NCI-H2227 treated with DMSO at 0.1 percent for 48 hours (cell line): ENCODE data around the gene HIPK1.

Source experiments
- DNase-seq: peaks from one replicate; lab custom pipeline; 2025; lab: John Stamatoyannopoulos, UW

Gene HIPK1

DNA sequence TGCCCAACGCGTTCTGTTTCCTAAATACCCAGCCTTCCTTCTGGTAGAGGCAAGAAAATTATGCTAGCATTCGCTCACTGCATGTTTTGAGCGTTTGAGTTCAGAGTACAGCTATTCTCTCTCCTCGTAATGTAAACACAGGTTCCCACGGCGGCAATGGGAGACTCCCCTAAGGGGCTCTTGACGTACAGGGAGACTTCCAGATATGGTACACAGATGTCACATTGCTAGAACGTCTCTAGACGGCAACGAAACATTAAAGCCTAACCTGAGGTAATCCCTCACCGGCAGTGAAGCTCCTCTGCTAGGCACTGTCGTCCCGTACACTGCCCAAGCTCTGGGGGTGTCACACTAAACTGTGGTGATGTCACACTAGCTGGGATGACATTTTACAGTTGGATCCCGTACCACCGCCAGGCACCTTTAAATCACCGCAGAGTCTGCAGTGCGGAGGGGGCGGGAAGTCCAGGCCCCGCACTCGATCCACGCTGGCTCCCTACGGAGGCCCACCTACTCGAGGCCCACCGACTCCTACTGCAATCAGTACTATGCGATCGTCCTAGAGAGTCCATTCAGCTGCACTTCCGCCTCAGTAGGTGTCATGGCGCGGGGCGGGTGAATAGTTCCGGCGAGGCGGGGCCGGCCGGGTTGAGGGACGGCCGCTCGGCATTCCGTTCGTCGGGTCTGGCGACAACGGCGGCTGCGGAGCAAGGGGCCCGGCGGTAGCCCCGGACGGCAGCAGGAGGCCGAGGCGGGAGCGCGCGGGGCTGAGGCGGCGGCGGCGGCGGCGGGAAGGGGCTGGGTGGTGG, at the start of gene HIPK1:
Gene HIPK1, plus strand, starts transcription at position 384 of the 809 bp plus-strand sequence.
- DNase-seq, result peak; percentile 93

DNA sequence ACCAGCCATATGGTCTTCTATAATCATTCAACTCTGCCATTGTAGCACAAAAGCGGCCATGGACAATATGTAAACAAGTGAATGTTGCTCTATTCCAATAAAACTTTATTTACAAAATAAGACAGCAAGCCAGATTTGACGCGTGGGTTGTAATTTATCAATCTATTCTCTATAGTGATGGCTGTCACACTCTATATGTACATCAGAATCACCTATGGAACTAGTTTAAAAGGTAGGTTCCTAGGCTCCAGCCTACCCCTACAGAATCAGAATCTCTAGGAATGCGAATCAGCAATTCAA, 49.4 kb upstream of the HIPK1 start:
- no peak for DNase-seq

DNA sequence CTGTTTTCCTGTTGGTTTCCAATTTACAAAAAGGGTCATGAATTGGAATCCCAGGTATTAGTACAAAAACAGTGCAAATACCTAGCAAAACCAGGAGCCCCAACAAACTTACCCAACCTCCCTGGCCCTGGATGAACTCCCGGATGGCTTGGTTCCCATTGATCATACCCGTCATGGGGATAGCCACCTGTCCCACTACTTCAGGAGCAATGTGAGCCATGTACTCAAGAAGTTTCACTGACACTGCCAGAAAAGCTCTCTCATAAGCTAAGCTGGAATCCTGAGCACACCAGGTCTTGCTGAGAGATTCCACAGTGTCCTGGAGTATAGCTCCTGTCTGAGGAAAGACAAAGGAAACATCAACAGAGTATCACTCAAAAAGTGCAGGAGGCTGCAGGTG, 47.5 kb upstream of the HIPK1 start:
- DNase-seq, result no peak

DNA sequence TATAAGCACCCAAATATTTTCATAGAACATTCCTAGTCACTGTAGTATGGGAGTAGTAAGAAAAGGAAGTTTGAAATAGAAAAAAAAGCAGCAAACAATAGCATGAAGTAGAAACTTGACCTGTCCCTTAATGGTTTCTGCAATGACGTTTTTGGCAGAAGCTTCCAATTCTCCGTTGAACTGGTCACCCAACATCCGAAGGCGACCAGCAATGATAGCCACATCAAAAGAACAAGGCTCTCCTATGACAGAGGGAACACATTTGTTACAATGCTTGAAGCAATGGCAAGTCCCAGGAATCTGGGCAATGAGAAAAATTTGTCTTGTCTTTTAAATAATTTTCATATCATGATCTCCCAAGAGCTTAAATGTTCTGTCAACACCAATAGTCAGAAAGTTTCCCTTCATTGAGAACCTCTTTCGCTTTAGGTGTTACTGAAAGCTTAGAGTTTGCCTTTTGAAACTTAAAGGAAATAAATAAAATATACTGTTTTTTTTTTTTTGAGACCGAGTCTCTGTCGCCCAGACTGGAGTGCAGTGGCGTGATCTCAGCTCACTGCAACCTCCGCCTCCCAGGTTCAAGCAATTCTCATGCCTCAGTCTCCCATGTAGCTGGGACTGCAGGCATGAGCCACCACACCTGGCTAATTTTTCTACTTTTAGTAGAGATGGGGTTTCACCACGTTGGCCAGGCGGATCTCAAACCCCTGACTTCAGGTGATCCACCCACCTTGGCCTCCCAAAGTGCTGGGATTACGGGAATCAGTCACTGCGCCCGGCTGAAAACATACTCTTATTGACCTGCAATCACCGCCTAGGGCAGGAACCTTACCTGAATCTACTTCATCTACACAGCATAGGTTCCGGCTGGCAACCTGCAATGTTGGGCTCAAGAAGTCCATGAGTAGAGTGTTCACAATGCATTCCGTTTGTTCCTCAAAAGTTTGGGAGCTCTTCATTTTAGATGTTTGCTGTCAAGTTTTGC, 42.4 kb upstream of the HIPK1 start:
- DNase-seq, result no peak

DNA sequence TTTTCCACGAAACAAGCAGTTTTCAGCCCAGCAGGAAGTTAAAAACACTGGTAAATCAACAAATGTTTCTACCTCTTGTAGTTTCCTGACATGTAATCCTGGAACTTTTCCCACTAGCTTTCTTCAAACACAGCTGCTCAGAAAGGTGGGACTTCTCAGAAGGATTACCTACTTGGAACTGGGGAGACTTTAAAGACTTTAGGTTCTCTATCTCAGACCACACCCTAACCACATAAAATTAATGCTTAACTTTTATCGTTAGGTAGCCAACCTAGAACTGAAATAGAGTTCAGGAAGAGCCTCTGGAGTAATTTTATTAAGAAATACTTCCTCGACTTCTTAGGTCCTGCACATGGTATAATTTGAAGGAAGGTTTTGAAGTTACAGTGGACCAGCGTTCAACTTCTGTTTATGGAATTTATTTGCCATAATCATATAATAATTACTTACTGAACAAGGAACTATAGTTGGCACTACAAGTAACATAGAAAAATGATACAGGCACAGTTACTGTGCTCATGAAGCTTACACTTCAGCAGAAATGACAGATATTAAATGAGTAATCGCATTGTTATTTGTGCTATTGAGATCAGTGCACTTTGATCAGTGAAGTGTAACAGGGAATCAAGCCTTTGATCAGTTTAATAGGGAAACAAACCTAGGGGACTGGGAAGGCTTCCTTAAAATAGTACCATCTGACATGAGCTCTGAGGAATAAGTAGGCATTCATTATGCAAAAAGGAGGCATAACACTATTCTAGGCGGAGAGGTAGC, 41.5 kb upstream of the HIPK1 start, which contains the start of gene BCL2L15:
Gene BCL2L15, minus strand, starts transcription at position 180 of the 774 bp plus-strand sequence. CDS start 206 bp downstream, outside the sequence.
- no peak for DNase-seq

DNA sequence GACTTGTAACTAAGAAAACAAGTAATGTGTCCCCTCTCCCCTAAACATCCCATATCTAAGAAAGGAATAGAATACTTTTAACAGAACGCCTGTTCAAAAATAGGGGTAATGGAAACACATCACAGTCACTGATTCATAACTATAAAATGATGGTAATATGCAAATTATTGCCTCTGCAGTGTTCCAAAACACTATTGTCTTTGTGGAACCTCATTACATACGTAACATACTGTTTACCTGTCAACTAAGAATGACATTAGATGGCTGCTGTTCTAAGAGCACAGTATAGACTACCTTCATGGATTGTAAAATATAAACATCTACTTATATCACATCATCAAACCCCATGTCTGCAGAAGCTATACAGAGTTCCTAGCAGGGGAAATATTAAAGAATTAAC, 38.3 kb upstream of the HIPK1 start:
- no peak for DNase-seq

DNA sequence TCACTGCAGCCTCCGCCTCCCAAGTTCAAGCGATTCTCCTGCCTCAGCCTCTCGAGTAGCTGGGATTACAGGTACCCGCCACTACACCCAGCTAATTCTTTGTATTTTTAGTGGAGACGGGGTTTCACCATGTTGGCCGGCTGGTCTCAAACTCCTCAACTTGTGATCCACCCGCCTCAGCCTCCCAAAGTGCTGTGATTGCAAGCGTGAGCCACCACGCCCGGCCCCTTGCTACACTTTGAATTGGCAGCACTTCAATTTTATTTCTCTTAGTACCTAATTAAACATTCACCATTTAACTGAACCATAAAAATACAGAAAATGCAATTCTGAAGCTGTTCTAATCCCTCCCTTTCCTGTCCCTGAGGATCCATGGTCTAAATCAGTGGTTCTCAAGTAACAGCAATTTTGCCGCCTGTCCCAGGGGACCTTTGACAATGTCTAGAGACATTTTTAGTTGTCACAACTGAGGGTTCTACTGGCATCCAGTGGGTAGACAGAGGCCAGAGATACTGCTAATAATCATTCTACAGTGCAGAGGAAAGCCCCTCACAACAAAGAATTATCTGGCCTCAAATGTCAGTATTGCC, 37.4 kb upstream of the HIPK1 start:
- DNase-seq, result no peak

DNA sequence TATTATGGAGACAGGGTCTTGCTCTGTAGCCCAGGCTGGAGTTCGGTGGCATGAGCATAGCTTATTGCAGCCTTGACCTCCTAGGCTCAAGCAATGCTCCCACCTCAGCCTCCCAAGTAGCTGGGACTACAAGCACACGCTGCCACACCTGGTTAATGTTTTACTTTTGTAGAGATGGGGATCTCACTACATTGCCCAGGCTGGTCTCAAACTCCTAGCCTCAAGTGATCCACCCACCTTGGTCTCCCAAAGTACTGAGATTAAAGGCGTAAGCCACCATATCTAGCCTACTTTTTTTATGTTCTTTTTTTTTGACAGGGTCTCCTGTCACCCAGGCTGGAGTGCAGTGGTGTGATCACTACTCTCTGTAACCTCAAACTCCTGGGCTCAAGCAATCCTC, 35.9 kb upstream of the HIPK1 start:
- no peak for DNase-seq

DNA sequence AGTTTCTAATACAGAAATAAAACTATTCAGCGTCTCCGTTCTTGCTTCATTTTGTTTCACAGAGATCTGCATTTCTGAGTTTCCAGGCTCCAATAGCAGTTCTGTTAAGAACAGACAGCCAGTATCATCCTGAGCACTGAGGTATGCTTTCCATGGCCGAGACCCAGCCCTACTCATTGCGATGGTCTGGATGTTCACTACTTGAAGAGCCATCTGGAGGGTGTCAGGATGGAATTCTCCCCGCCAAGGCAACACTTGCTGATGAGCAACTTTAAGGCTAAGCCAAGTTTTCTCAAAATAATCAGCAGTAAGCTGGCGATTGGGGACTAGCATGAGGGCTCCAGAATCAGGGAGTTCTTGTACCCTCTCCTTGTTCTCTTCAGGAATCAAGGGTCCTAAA, 34.0 kb upstream of the HIPK1 start:
- no peak for DNase-seq

DNA sequence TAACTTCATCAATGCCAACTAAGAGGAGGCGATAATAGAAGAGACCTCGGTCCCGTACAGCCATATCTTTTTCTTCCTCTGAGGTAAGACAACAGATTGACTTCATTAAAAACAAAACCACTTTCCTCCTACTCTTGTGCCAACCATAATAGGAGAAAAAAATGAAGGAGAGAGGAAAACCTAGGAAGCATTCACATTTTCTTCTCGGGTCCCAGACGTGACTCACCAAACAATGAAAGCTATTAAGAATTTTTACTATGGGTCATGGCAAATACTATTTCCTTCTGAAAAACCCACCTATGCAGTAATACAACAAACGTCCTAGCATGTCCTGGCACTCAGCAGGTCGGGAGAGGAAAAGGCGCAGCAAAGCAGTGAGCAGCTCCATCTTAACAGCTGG, 33.2 kb upstream of the HIPK1 start:
- no peak for DNase-seq

DNA sequence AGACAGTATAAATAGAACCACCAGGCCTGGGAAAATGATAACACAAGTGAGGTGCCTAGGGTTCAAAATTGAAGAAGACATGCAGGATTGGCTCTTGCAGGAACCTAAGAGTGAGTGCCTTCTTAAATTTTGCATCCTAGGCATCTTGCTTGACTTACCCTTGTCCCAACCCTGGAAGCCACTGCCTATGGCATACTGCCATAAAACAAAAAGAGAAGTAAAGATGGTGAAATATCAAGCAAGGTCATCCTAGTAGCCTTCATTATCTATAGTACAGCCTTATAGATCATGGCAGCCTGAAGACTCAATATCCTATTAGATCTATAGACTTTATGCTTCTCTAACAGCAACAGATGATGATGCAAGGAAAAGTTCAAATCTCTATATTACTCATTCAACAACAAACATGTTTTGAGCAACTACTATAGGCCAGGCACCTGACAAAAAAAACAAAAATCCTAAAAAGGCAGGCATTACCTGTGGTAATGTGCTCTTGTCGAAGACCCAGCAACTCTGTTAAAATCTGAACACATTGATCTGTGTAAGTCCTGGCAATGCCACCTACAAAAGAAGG, 30.8 kb upstream of the HIPK1 start:
- no peak for DNase-seq

DNA sequence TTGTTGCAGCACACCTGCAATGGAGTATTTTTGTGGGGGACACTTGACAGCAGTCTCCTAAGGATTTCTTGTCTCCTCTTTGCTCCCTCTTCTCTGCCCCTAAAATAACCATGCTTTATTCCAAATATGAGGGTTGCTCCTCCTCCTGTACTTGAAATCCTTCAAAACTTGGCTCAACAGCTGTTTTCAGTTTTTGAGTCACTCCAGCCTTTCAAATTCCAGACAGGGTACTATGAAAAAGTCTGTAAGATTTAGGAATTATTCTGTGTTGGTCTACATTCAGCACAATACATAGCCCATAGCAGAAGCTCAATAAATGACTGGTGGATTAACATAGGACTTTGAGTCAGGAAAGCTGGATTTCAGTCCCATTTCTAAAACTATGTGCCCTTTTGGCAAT, 30.0 kb upstream of the HIPK1 start:
- no peak for DNase-seq

DNA sequence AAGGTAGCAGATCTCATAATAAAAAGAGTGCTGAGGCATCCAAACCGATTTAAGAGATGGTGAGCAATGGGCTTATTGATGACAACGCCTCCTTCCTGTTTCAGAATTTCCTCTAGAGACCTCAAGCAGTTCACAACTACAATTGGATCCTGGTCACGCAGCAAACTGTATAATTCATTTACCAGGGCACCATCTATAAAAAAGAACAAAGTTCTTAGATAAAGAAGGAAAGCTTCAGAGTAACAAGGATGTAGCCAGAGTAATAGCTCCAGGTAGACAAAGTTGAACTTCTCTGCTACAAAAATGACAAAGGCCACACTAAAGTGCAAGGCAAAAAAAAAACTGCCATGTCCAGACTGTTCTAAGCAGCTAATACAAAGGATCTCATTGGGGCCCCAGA, 27.9 kb upstream of the HIPK1 start:
- DNase-seq, result no peak

DNA sequence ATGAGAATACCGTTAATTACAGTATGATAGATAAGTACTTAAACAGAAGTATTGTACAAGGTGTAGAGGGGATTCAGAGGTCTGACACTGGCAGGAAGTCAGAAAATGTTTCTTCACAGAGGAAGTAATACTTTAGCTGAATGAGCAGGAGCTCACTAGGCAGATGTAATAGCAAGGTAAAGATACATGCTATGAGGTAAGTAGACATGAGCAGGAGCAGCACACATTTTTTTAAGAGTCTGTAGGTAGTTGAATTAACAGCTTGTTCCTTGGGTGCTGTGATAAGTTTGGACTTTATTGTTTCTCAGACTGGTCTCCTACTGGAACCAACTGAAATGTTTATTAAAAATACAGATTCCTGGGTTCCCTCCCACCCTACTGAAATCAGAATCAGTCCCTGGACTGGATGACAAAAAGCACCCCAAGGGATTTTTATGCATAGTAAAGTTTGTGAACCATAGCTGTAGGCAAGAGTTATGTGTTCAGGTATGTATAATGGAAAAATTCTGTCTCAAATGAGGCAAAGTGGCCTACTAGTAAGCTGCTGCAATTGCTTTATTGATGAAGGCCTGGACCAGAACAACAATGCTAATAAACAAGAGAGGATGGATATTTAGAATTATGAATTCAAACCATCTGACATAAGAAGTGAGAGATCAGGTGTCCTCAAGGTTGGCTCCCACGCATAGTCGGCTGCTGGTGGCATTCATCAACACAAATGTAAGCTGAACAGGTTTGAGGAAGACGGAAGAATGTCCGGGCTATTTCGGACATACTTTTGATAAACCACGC, 25.4 kb upstream of the HIPK1 start:
- no peak for DNase-seq

DNA sequence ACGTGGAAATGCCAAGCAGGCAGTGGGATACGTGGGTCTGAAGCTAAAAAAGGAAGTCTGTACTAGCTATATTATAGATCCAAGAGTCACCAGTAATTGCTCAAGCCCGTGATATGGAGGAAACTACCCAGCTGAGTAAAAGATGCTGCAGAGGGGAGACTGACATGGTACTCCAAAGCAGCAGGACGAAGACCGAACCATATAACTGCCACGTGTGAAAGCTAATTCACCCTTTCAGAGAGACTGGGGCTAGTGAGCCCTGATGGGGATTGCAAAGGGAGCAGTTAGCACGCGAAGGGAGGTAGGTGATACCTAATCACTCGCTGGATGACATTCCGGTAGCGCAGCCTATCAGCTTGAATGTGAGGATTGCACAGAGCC, 24.8 kb upstream of the HIPK1 start:
- DNase-seq, result peak; percentile 65

DNA sequence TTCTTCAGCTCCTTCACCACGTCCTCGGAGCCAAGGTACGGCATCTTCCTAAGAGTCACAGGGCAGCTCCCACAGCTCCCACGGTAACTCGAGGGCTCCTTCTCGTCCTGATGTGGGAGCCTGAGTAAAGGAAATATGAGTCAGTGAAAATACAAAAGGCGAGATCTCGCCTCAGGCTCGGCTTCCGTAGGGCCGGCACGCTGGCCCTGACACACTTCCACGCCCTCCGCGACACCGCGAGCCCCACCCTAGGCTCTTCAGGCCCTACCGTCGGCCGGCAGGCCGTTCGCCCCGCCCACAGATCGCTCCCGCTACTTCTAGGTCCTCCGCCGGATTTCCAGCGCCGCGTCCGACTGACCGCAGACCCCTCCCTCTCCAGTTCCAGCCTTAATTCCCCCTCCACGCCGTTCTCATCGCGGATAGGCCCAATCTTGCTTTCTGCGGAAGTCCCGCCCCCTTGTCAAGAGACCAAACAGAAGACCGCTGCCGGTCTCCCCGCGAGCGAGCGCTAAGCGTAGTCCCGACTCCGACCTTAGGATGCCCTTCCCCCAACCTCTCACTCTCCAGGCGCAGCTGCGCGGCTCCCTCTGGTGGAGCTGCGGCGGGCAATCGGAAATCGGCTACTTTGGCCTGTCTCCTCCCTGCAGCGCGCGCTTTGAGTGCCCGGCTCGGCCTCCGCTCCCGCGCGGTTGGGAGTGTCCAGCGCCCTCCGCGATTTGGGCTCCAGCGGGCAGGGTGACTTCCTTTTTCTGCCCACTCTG, 24.3 kb upstream of the HIPK1 start, which contains the start of the genes AP4B1 and DCLRE1B:
Gene AP4B1, minus strand, starts transcription at position 126 of the 761 bp plus-strand sequence. Its CDS starts 82 bp downstream, at position 44.
Gene DCLRE1B, plus strand, starts transcription at position 653 of the 761 bp plus-strand sequence. CDS start 261 bp downstream, outside the sequence.
- DNase-seq, result peak; percentile 98

DNA sequence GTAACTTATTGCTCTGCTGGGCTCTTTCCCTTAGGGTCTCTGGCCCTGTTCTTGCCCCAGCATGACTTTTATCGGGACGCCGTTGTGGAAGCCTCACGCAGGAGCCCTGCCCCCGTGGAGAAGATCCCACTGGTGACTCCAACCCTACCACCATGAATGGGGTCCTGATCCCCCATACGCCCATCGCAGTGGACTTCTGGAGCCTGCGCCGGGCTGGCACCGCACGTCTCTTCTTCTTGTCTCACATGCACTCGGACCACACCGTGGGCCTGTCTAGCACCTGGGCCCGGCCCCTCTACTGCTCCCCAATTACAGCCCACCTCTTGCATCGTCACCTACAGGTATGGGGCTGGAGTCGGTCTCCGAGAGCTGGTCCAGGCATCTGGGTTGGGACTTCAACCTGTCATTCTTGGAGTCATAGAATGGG, 23.7 kb upstream of the HIPK1 start:
- no peak for DNase-seq

DNA sequence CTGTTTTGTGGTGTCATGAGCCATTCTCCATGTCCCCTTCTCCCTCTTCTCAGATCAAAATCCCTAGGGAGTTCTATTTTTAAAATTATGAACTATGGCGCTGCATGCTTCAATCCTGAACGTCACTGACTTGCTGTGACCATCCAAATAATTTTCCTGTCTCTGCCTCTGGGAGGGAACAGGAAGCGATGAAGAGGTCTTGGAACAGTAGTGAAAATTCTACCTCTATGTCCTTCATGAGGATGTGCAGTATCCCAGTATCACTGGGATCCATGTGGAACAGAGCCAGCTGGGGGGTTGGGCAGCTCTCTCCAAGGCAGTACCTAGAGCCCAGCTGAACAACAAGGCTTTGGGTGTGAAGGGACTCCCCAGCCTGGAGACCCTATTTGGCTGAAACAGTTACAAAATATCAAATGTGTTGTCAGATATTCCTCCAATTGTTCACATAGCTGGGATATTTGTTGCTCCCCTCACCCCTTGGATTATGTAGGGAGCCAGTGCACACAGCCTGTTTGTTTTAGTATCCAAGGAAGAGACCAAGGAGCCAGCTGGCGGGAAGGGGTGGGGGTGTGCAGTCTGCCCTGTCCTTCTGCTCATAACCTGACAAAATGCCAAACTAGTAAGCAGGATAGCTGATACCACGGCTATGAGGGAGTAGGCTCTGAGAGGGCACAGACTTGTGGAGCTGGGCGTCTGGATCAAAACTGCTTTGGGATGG, 16.4 kb upstream of the HIPK1 start:
- no peak for DNase-seq

DNA sequence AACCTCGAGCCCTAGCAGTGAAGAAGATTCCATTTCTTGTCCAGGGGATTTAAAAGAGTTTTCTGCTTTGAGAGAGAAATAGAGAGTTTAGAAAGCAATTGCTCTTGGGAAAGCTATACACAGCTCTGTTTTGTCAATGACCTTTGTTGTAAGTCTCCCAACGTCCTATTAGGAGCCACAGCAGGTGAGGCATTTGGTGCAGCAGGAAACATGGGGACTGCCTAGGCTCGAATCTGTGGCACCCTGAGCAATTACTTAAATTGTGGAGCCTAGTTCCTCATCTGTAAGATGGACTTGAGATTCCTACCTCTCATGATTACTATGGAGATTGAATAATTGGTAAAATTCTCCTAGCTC, 15.8 kb upstream of the HIPK1 start:
- no peak for DNase-seq
